Suprapubic skin (tissue), 4 donors: Measurements from ENCODE around the gene EGLN3. TPM values are rescaled to one million over a fixed set of nuclear protein-coding genes. Genes with fewer than 3 reads are reported as not detected.
"Not testable (repeated sequence)": the region's sequence is repeated elsewhere in the genome, so short reads cannot be mapped to it uniquely, and the experiment has no call there.

Source experiments
- DNase-seq, 2 donors: peaks; one replicate each; pipeline ENCODE4 v3.0.0-alpha.2; 2019; ENCODE audit warnings: low spot score in 2 of 2
- H3K27ac ChIP-seq: fragments of 200-600 bp; sonication (generic); one replicate; pipeline ENCODE4 v1.5.1; 2019
- H3K27me3 ChIP-seq: fragments of 200-600 bp; sonication (generic); one replicate; pipeline ENCODE4 v1.5.1; 2019
- H3K36me3 ChIP-seq: fragments of 200-600 bp; sonication (generic); one replicate; pipeline ENCODE4 v1.5.1; 2019
- H3K4me1 ChIP-seq: fragments of 200-600 bp; sonication (generic); one replicate; pipeline ENCODE4 v1.5.1; 2019
- H3K4me3 ChIP-seq: fragments of 200-600 bp; sonication (generic); one replicate; pipeline ENCODE4 v1.5.1; 2019; ENCODE audit warnings: mild to moderate bottlenecking
- H3K9me3 ChIP-seq: fragments of 200-600 bp; sonication (generic); one replicate; pipeline ENCODE4 v1.5.1; 2019
- EP300 ChIP-seq: sonication (generic); formaldehyde crosslinking; IDR thresholded peaks from one replicate; pipeline ENCODE4 v1.6.1; 2017; ENCODE audit warnings: antibody characterized with exemption
- POLR2A ChIP-seq, 2 donors: fragments of 450-650 bp; IDR thresholded peaks; one replicate each; pipeline ENCODE4 v1.6.1; 2017; ENCODE audit warnings: antibody characterized with exemption in 2 of 2, mild to moderate bottlenecking in 2 of 2, moderate library complexity in 2 of 2
- POLR2AphosphoS5 ChIP-seq, 3 donors: sonication (generic); formaldehyde crosslinking; IDR thresholded peaks; one replicate each; pipeline ENCODE4 v1.6.1; 2017; ENCODE audit warnings: antibody characterized with exemption in 3 of 3
- whole genome bisulfite sequencing: methylation state at CpG from one replicate; pipeline ENCODE4 v1.1.5; 2018; 5-methylcytosine and 5-hydroxymethylcytosine counted together
- total RNA-seq, 4 donors: library from RNA; depleted of rRNA; stranded (reverse); fragments of >200 nt; gene quantifications; one replicate each; pipeline ENCODE4 v1.1.0, GENCODE V29; 2016
- TF ChIP-seq, protein P1 (sequence below), 2 donors: fragments of 200-600 bp in 1 of 2; fragments of 450-650 bp in 1 of 2; sonication (generic) in 1 of 2; IDR thresholded peaks; one replicate each; pipeline ENCODE4 v1.5.1; 2016 to 2019; ENCODE audit warnings: antibody characterized with exemption in 2 of 2, mild to moderate bottlenecking in 1 of 2, moderate library complexity in 1 of 2

Gene EGLN3
- total RNA-seq, 4 donors from 2014 or later = 37.8 to 203 (median 73.2) TPM

DNA sequence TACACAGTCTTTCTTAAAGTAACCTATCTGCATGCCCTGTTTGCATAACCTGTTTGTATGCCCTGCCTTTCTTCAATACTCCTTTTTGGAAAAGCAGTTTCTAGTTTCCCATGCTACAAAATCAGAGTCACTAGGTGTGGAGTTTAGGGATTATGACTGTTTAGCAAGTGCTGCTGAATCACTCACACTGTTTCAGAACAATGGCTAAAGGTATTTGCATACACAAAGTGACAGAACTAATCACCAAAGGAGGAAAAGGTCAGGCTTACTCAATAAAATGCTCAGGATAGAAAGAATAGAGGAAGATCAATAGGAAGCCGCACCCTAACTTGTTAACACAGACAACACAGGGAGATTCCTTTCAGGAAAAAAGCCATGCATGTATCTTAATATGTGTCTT lies 19.4 kb downstream of the EGLN3 start:
- H3K36me3 ChIP-seq = peaks cover 15% of the 10 kb centered on the region
- peaks cover 9% of the 10 kb centered on the region for H3K4me1 ChIP-seq
- no peak overlapping the region for H3K4me3 ChIP-seq
- TF ChIP-seq POLR2A (IDR thresholded peaks at IDR 0.05) (no peak), EP300 (no peak), POLR2AphosphoS5 (IDR thresholded peaks at IDR 0.05) (no peak)
- TF ChIP-seq, protein P1, sequence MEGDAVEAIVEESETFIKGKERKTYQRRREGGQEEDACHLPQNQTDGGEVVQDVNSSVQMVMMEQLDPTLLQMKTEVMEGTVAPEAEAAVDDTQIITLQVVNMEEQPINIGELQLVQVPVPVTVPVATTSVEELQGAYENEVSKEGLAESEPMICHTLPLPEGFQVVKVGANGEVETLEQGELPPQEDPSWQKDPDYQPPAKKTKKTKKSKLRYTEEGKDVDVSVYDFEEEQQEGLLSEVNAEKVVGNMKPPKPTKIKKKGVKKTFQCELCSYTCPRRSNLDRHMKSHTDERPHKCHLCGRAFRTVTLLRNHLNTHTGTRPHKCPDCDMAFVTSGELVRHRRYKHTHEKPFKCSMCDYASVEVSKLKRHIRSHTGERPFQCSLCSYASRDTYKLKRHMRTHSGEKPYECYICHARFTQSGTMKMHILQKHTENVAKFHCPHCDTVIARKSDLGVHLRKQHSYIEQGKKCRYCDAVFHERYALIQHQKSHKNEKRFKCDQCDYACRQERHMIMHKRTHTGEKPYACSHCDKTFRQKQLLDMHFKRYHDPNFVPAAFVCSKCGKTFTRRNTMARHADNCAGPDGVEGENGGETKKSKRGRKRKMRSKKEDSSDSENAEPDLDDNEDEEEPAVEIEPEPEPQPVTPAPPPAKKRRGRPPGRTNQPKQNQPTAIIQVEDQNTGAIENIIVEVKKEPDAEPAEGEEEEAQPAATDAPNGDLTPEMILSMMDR (IDR thresholded peaks at IDR 0.05) = no peak
- 90% methylated on average over 1 of the region's 1 CpG for WGBS
- H3K27me3 ChIP-seq = no peaks in the 10 kb centered on the region
- no peak overlapping the region for H3K27ac ChIP-seq
- H3K9me3 ChIP-seq = no peaks in the 10 kb centered on the region
- no peak for DNase-seq

DNA sequence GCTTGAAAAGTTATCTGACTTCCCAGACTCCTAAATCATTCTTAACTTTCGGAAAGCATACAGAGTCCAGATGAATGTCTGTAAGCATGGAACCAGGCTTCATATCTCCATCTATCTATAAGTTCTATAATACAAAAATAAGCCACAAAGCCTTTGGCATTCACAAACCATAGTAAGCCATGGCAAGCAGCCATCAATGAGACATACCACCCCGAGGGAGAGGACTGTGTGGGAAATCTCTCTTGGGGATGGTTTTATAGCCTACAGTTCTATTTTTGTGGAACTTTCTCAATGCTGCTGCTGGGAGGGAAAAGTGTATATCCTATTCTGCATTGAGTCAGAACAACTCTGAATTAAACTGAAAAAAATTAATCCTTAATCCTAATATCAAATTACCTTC lies 20.4 kb downstream of the EGLN3 start:
- peaks cover 9% of the 10 kb centered on the region for H3K4me1 ChIP-seq
- peaks cover 23% of the 10 kb centered on the region for H3K36me3 ChIP-seq
- no peak for TF ChIP-seq EP300
- TF ChIP-seq, protein P1 (IDR thresholded peaks at IDR 0.05) = no peak
- TF ChIP-seq POLR2A (IDR thresholded peaks at IDR 0.05) = no peak
- DNase-seq = no peak
- H3K4me3 ChIP-seq = no peak overlapping the region
- no peak overlapping the region for H3K27ac ChIP-seq
- H3K27me3 ChIP-seq = no peaks in the 10 kb centered on the region
- H3K9me3 ChIP-seq = no peaks in the 10 kb centered on the region
- 57% methylated on average over 2 of the region's 2 CpGs for WGBS

DNA sequence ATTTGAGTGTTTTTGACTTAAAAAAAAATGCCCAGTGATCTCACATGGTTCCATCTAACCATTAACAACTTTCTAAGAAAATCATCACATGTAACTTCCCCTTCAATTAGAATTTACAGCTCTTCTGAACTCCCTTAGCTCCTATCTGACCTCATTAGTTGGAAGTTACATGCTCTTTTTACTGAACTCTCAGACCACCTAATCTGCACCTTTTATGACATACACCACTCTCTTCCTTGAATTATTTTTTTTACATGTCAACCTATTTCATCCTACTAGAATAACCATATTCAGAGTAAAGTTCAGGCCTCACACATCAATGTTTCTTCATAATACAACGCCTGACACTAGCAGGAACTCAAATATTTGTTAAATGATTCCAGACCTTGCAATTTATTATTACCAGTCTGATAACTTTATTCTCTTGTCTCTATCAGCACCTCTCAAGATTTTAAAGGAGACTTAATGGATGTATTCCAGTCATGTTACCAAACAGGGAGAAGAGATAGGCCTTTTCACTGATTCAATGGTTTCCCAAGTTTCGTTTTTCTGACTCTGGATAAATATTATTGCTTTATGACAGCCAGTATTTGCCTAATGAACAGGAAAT lies 21.0 kb downstream of the EGLN3 start:
- Histone ChIP-seq H3K4me3 (no peak overlapping the region), H3K36me3 (peaks cover 27% of the 10 kb centered on the region), H3K9me3 (no peaks in the 10 kb centered on the region), H3K27ac (no peak overlapping the region), H3K27me3 (no peaks in the 10 kb centered on the region), H3K4me1 (peaks cover 9% of the 10 kb centered on the region)
- WGBS = 57% methylated on average over 2 of the region's 2 CpGs
- TF ChIP-seq, protein P1 (IDR thresholded peaks at IDR 0.05) = no peak
- no peak for TF ChIP-seq POLR2AphosphoS5 (IDR thresholded peaks at IDR 0.05)
- TF ChIP-seq EP300 = no peak
- TF ChIP-seq POLR2A (IDR thresholded peaks at IDR 0.05) = no peak
- no peak for DNase-seq

DNA sequence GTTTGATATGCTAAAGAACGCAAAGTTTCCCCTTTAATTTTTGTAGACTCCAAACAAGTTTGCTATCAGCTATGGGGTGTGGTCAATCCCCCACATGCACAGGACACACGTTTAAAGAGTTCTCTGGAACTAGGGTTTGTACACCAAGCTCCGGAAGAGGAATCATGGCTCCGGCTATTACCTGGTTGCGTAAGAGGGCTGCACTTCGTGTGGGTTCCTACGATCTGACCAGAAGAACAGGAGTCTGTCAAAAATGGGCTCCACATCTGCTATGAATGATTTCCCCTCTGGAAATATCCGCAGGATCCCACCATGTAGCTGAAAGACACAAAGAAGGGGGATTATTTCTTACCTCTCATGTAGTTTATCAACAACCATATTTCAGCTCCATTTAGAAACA lies 22.0 kb downstream of the EGLN3 start:
- H3K4me3 ChIP-seq = no peak overlapping the region
- 85% methylated on average over 8 of the region's 8 CpGs for WGBS
- peaks cover 9% of the 10 kb centered on the region for H3K4me1 ChIP-seq
- TF ChIP-seq, protein P1 (IDR thresholded peaks at IDR 0.05) = no peak
- TF ChIP-seq POLR2AphosphoS5 (IDR thresholded peaks at IDR 0.05) (no peak), POLR2A (IDR thresholded peaks at IDR 0.05) (no peak), EP300 (no peak)
- H3K27me3 ChIP-seq = no peaks in the 10 kb centered on the region
- H3K36me3 ChIP-seq = peaks cover 27% of the 10 kb centered on the region
- H3K9me3 ChIP-seq = no peaks in the 10 kb centered on the region
- no peak for DNase-seq
- no peak overlapping the region for H3K27ac ChIP-seq

DNA sequence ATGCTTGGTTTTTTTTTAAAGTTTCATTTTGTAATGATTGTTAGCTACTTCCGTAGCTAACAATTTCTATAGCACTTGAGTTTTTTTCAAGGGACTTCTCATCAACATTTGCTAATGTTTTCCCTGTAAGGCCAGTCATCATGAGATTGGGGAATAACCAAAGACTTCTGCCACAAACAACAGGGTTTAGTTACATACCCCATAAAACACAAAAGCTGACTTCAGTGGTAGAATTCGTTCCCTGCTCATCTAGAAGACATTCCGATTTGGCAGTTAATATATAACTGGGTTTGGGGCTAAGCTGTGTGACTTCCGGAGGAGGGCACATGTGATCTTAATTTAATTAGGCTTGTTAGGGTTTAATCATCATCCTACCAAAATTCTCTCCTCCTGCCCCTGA lies 22.9 kb downstream of the EGLN3 start:
- TF ChIP-seq, protein P1 (IDR thresholded peaks at IDR 0.05) = no peak
- TF ChIP-seq POLR2A (IDR thresholded peaks at IDR 0.05) = no peak
- no peak for TF ChIP-seq POLR2AphosphoS5 (IDR thresholded peaks at IDR 0.05)
- TF ChIP-seq EP300 = no peak
- WGBS = 89% methylated on average over 4 of the region's 4 CpGs
- Histone ChIP-seq H3K27me3 (no peaks in the 10 kb centered on the region), H3K4me1 (peaks cover 6% of the 10 kb centered on the region), H3K27ac (no peak overlapping the region), H3K9me3 (no peaks in the 10 kb centered on the region), H3K36me3 (peaks cover 27% of the 10 kb centered on the region), H3K4me3 (no peak overlapping the region)
- DNase-seq = no peak

DNA sequence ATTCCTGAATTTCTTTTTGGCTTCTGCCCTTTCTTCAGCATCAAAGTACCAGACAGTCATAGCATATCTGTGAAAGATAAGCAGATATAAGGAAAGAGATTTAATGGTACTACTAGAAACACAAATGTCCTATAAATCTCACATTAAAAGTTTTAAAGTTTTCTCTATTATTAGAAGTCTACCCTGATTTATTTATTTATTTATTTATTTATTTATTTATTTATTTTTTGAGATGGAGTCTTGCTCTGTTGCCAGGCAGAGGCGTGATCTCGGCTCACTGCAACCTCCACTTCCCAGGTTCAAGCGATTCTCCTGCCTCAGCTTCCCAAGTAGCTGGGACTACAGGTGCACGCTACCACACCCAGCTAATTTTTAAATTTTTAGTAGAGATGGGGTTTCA lies 23.9 kb downstream of the EGLN3 start:
- H3K4me1 ChIP-seq, H3K9me3 ChIP-seq, DNase-seq, H3K27me3 ChIP-seq, H3K27ac ChIP-seq, H3K4me3 ChIP-seq: not testable (repeated sequence)
- H3K36me3 ChIP-seq = peaks cover 30% of the 10 kb centered on the region
- WGBS = 96% methylated on average over 4 of the region's 4 CpGs
